ENCODE results near the gene ALDOA. TPM values are rescaled to one million over a fixed set of nuclear protein-coding genes. Genes with fewer than 3 reads are reported as not detected.
A peak's percentile ranks its signal among the peaks of the same experiment; 100 is the strongest.

ALDOA gene
- total and polyA plus RNA-seq, 9 of the 15 experiments (the other 6 are each of a cell fraction or from before 2014, with no cell fraction given), result 311 to 2,224 (median 1,293) TPM

DNA sequence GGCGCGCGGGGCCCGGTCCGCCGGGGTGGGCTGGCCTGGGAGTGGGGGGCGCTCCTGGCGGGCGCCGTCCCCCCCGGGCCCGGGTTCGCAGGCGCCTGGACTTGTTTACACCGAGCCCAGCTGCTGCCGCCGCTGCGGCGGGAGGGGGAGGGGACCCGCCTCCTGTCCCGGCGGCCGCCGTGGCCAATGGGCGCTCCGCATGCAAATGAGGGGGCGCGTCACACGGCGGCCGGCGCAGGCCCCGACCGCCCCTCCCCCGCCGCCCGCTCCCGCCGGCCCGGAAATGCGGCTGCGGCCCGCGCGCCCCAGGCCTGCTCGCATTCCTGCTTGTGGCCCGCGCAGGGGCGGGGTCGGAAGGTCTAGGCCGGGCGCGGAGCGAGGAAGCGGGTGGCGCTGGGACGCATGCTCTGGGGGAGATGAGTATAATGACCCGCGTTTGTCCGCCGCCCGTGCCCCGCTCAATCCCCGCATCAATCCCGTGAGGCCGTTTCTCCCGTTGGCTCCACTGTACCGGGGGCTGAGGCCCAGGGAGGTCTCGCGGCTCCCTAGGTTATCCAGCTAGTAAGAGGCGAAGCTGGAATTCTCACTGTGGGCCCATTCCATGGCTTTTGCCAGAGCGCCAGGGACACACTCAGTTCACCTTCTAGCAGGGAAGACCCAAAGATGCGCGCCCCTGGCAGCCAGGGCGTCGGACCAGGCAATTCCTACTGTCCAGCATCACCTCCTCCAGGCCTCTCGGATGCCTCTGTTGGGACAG lies 30.7 kb downstream of the ALDOA start, which contains the start of gene YPEL3 (continued):
- TF ChIP-seq CHD4 (IDR thresholded peaks at IDR 0.05; ENCODE audit: insufficient read depth, insufficient replicate concordance, low read depth, low read length, poor library complexity, severe bottlenecking) (no peak), ZNF146 (CRISPR knock-in tag; IDR thresholded peaks at IDR 0.05; ENCODE audit: unreplicated experiment) (no peak), MCM2 (IDR thresholded peaks at IDR 0.05; ENCODE audit: low read depth) (no peak; the same call in 1 of the 2 replicates), ZNF764 (CRISPR knock-in tag; IDR thresholded peaks at IDR 0.05; ENCODE audit: low read depth) (no peak), NFXL1 (CRISPR knock-in tag; IDR thresholded peaks at IDR 0.05) (no peak), ZKSCAN1 (IDR thresholded peaks at IDR 0.05; ENCODE audit: low read depth, low read length) (no peak), GATA2 (CRISPR knock-in tag; IDR thresholded peaks at IDR 0.05) (no peak), DIDO1 (tag; IDR thresholded peaks at IDR 0.05; ENCODE audit: low read depth) (no peak), TGIF2 (CRISPR knock-in tag; IDR thresholded peaks at IDR 0.05) (no peak), PTBP1 (IDR thresholded peaks at IDR 0.05; ENCODE audit: low read depth, low read length) (no peak), NR2C1 (IDR thresholded peaks at IDR 0.05) (no peak), NR2C1 (tag; IDR thresholded peaks at IDR 0.05) (no peak), SP1 (CRISPR knock-in tag; IDR thresholded peaks at IDR 0.05) (no peak), BMI1 (IDR thresholded peaks at IDR 0.05; ENCODE audit: low read length) (no peak)
- TF ChIP-seq, protein P1, sequence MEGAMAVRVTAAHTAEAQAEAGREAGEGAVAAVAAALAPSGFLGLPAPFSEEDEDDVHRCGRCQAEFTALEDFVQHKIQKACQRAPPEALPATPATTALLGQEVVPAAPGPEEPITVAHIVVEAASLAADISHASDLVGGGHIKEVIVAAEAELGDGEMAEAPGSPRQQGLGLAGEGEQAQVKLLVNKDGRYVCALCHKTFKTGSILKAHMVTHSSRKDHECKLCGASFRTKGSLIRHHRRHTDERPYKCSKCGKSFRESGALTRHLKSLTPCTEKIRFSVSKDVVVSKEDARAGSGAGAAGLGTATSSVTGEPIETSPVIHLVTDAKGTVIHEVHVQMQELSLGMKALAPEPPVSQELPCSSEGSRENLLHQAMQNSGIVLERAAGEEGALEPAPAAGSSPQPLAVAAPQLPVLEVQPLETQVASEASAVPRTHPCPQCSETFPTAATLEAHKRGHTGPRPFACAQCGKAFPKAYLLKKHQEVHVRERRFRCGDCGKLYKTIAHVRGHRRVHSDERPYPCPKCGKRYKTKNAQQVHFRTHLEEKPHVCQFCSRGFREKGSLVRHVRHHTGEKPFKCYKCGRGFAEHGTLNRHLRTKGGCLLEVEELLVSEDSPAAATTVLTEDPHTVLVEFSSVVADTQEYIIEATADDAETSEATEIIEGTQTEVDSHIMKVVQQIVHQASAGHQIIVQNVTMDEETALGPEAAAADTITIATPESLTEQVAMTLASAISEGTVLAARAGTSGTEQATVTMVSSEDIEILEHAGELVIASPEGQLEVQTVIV (CRISPR knock-in tag; IDR thresholded peaks at IDR 0.05; ENCODE audit: borderline replicate concordance), result no peak
- TF ChIP-seq, protein P2, sequence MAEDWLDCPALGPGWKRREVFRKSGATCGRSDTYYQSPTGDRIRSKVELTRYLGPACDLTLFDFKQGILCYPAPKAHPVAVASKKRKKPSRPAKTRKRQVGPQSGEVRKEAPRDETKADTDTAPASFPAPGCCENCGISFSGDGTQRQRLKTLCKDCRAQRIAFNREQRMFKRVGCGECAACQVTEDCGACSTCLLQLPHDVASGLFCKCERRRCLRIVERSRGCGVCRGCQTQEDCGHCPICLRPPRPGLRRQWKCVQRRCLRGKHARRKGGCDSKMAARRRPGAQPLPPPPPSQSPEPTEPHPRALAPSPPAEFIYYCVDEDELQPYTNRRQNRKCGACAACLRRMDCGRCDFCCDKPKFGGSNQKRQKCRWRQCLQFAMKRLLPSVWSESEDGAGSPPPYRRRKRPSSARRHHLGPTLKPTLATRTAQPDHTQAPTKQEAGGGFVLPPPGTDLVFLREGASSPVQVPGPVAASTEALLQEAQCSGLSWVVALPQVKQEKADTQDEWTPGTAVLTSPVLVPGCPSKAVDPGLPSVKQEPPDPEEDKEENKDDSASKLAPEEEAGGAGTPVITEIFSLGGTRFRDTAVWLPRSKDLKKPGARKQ (CRISPR knock-in tag; IDR thresholded peaks at IDR 0.05), result peak; percentile 87; the same call in 1 of the 2 replicates
- TF ChIP-seq, protein P3, sequence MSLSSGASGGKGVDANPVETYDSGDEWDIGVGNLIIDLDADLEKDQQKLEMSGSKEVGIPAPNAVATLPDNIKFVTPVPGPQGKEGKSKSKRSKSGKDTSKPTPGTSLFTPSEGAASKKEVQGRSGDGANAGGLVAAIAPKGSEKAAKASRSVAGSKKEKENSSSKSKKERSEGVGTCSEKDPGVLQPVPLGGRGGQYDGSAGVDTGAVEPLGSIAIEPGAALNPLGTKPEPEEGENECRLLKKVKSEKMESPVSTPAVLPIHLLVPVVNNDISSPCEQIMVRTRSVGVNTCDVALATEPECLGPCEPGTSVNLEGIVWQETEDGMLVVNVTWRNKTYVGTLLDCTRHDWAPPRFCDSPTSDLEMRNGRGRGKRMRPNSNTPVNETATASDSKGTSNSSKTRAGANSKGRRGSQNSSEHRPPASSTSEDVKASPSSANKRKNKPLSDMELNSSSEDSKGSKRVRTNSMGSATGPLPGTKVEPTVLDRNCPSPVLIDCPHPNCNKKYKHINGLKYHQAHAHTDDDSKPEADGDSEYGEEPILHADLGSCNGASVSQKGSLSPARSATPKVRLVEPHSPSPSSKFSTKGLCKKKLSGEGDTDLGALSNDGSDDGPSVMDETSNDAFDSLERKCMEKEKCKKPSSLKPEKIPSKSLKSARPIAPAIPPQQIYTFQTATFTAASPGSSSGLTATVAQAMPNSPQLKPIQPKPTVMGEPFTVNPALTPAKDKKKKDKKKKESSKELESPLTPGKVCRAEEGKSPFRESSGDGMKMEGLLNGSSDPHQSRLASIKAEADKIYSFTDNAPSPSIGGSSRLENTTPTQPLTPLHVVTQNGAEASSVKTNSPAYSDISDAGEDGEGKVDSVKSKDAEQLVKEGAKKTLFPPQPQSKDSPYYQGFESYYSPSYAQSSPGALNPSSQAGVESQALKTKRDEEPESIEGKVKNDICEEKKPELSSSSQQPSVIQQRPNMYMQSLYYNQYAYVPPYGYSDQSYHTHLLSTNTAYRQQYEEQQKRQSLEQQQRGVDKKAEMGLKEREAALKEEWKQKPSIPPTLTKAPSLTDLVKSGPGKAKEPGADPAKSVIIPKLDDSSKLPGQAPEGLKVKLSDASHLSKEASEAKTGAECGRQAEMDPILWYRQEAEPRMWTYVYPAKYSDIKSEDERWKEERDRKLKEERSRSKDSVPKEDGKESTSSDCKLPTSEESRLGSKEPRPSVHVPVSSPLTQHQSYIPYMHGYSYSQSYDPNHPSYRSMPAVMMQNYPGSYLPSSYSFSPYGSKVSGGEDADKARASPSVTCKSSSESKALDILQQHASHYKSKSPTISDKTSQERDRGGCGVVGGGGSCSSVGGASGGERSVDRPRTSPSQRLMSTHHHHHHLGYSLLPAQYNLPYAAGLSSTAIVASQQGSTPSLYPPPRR (CRISPR knock-in tag; IDR thresholded peaks at IDR 0.05; ENCODE audit: borderline replicate concordance), result no peak
- TF ChIP-seq, protein P4, sequence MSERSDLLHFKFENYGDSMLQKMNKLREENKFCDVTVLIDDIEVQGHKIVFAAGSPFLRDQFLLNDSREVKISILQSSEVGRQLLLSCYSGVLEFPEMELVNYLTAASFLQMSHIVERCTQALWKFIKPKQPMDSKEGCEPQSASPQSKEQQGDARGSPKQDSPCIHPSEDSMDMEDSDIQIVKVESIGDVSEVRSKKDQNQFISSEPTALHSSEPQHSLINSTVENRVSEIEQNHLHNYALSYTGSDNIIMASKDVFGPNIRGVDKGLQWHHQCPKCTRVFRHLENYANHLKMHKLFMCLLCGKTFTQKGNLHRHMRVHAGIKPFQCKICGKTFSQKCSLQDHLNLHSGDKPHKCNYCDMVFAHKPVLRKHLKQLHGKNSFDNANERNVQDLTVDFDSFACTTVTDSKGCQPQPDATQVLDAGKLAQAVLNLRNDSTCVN (CRISPR knock-in tag; IDR thresholded peaks at IDR 0.05), result no peak

Measured in K562 (cell line).